Lower leg skin (tissue), 3 donors: ENCODE results near the gene FOXF1.

ENCODE experiments used
- POLR2A ChIP-seq, 2 donors: fragments of 450-650 bp; IDR thresholded peaks; one replicate each; pipeline ENCODE4 v1.6.1; 2016 to 2017; ENCODE audit warnings: antibody characterized with exemption in 2 of 2, mild to moderate bottlenecking in 1 of 2, moderate library complexity in 1 of 2
- TF ChIP-seq, protein P1 (sequence below), 3 donors: fragments of 450-650 bp; IDR thresholded peaks; one replicate each; pipeline ENCODE4 v1.5.1; 2016; ENCODE audit warnings: antibody characterized with exemption in 3 of 3, mild to moderate bottlenecking in 3 of 3, moderate library complexity in 2 of 3

DNA sequence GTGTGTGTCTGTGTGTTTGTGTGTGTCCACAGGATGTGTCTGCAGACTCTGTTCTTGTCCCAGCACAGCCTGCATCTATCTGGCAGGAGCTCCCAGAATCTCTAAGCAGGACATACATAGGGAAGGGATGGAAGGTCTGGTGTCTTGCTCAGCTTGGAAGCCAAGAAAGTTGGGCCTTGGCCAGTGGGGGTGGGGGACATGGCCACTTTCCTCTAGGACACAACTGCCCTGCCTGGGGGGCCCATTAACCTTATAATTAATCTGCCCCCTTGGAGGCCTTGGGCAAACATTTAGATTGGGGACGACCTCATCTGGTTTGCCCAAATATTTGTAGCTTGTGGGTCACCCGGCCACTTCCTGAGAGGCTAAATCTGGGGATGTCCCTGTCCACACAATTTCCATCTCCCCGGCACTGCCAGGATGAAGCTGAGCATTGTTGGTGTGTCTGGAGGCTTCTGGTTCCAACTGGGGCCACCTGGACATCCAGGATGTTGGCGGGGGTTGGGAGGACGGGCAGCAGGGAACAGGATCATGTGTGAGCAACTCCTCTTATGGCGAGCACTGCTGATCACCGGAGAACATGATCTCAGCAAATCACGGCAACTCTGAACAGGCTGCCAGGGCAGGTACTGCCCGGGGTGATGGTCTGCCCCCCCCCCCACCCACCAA is 17.2 kb upstream of the FOXF1 start:
- TF ChIP-seq, protein P1, sequence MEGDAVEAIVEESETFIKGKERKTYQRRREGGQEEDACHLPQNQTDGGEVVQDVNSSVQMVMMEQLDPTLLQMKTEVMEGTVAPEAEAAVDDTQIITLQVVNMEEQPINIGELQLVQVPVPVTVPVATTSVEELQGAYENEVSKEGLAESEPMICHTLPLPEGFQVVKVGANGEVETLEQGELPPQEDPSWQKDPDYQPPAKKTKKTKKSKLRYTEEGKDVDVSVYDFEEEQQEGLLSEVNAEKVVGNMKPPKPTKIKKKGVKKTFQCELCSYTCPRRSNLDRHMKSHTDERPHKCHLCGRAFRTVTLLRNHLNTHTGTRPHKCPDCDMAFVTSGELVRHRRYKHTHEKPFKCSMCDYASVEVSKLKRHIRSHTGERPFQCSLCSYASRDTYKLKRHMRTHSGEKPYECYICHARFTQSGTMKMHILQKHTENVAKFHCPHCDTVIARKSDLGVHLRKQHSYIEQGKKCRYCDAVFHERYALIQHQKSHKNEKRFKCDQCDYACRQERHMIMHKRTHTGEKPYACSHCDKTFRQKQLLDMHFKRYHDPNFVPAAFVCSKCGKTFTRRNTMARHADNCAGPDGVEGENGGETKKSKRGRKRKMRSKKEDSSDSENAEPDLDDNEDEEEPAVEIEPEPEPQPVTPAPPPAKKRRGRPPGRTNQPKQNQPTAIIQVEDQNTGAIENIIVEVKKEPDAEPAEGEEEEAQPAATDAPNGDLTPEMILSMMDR (IDR thresholded peaks at IDR 0.05) = no peak
- TF ChIP-seq POLR2A (IDR thresholded peaks at IDR 0.05) = no peak
